ENCODE measurements around the gene MEP1A. TPM values are rescaled to one million over a fixed set of nuclear protein-coding genes. Genes with fewer than 3 reads are reported as not detected.
"Not testable (repeated sequence)": the region's sequence is repeated elsewhere in the genome, so short reads cannot be mapped to it uniquely, and the experiment has no call there.

MEP1A gene
- total and polyA plus RNA-seq, 7 donors, result 0.36 to 45.6 (median 41.0) TPM; not detected in 3

GRCh38 chr6:46772016-46772415, 21.2 kb upstream of the MEP1A start:
- no peak overlapping the region for H3K4me3 ChIP-seq
- no peak for DNase-seq
- 94 to 97% methylated on average over 1 of the region's 1 CpG for WGBS, 2 donors
- H3K9me3 ChIP-seq, result no peaks in the 10 kb centered on the region
- intact Hi-C loops (cut with DNase I), result no loop called here
- H3K36me3 ChIP-seq, result no peaks in the 10 kb centered on the region
- no peaks in the 10 kb centered on the region for H3K27me3 ChIP-seq
- peak overlapping the region in 2 of 4 donors; percentile 12 to 27 for H3K27ac ChIP-seq
- no peak for TF ChIP-seq POLR2A (IDR thresholded peaks at IDR 0.05)
- TF ChIP-seq CTCF (IDR thresholded peaks at IDR 0.05), result no peak
- TF ChIP-seq POLR2AphosphoS5 (IDR thresholded peaks at IDR 0.05), result no peak
- TF ChIP-seq EP300 (IDR thresholded peaks at IDR 0.05), result no peak
- H3K4me1 ChIP-seq, result no peaks in the 10 kb centered on the region

- H3K4me3 ChIP-seq, result no peak overlapping the region
- H3K36me3 ChIP-seq, result no peaks in the 10 kb centered on the region
- intact Hi-C loops (cut with DNase I), result no loop called here
- H3K9me3 ChIP-seq, result no peaks in the 10 kb centered on the region
- peak overlapping the region in 1 of 4 donors; percentile 12 for H3K27ac ChIP-seq
- H3K4me1 ChIP-seq, result no peaks in the 10 kb centered on the region
- no peaks in the 10 kb centered on the region for H3K27me3 ChIP-seq
- TF ChIP-seq POLR2AphosphoS5 (IDR thresholded peaks at IDR 0.05) (peak in 1 of 4 donors; percentile 15), EP300 (IDR thresholded peaks at IDR 0.05) (no peak)
- no peak for DNase-seq
- WGBS, 2 donors, result 54 to 84% methylated on average over 2 of the region's 2 CpGs
These were observed 20.4 kb upstream of the MEP1A start for GRCh38 chr6:46772762-46773161.

- WGBS, 2 donors, result 68 to 70% methylated on average over 1 of the region's 1 CpG
These were observed 19.9 kb upstream of the MEP1A start for GRCh38 chr6:46773201-46773855.

GRCh38 chr6:46774736-46775135, 18.5 kb upstream of the MEP1A start:
- DNase-seq; H3K27me3 ChIP-seq; H3K4me1 ChIP-seq; H3K4me3 ChIP-seq; H3K27ac ChIP-seq; H3K36me3 ChIP-seq; H3K9me3 ChIP-seq; intact Hi-C loops (cut with DNase I): not testable (repeated sequence)
- 94 to 96% methylated on average over 24 of the region's 24 CpGs for WGBS, 2 donors

More at GRCh38 chr6:46773201-46773855, 19.9 kb upstream of the MEP1A start:
- intact Hi-C loops (cut with DNase I), result no loop called here
- TF ChIP-seq EP300 (IDR thresholded peaks at IDR 0.05) (no peak), CTCF (IDR thresholded peaks at IDR 0.05) (no peak), POLR2A (IDR thresholded peaks at IDR 0.05) (no peak), POLR2AphosphoS5 (IDR thresholded peaks at IDR 0.05) (no peak)
- no peaks in the 10 kb centered on the region for H3K27me3 ChIP-seq
- DNase-seq, result no peak
- no peaks in the 10 kb centered on the region for H3K36me3 ChIP-seq
- no peak overlapping the region for H3K4me3 ChIP-seq
- H3K9me3 ChIP-seq, result no peaks in the 10 kb centered on the region
- no peak overlapping the region for H3K27ac ChIP-seq
- H3K4me1 ChIP-seq, result no peaks in the 10 kb centered on the region

- intact Hi-C loops (cut with DNase I), result no loop called here
- Histone ChIP-seq H3K9me3 (no peaks in the 10 kb centered on the region), H3K27ac (no peak overlapping the region), H3K4me3 (no peak overlapping the region), H3K36me3 (no peaks in the 10 kb centered on the region), H3K27me3 (no peaks in the 10 kb centered on the region), H3K4me1 (no peaks in the 10 kb centered on the region)
- no peak for TF ChIP-seq POLR2A (IDR thresholded peaks at IDR 0.05)
- no peak for TF ChIP-seq CTCF (IDR thresholded peaks at IDR 0.05)
- no peak for TF ChIP-seq POLR2AphosphoS5 (IDR thresholded peaks at IDR 0.05)
- no peak for TF ChIP-seq EP300 (IDR thresholded peaks at IDR 0.05)
- no peak for DNase-seq
- WGBS, 2 donors, result 87 to 92% methylated on average over 5 of the region's 5 CpGs
These were observed 17.0 kb upstream of the MEP1A start for GRCh38 chr6:46776070-46776712.
